GM23248 (cell line): ENCODE results near the gene KIF16B.

ENCODE experiments used
- EZH2 ChIP-seq: fragments of 200-600 bp; sonication (generic); IDR thresholded peaks from 2 replicates; pipeline ENCODE4 v1.6.1; 2018; ENCODE audit warnings: antibody characterized with exemption, mild to moderate bottlenecking; ENCODE audit not compliant: insufficient read depth, poor library complexity, severe bottlenecking
- EZH2phosphoT487 ChIP-seq: fragments of 200-600 bp; sonication (generic); IDR thresholded peaks from 2 replicates; pipeline ENCODE4 v1.6.1; 2018; ENCODE audit warnings: antibody characterized with exemption, moderate library complexity, mild to moderate bottlenecking, low read depth; ENCODE audit not compliant: insufficient read depth

DNA sequence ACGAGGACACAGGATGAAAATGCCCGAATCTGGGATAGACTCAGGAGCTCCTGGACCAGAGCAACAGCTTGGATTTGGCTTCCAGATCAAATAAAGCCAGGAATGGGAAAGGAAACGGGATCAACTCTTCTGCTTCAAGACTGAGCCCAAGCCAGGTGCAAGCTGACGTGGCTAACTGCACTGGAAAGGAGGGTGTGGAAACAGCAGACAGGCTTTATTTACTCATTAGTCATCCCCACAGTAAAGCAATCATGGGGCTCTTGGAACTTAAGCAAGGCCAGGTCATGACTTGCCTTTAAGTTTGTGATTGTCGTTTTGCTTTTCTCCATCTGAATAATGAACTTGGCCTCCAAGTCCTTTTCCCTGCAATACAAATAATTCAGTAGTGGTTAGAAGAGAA is 45.2 kb downstream of the KIF16B start:
- TF ChIP-seq EZH2 (no peak), EZH2phosphoT487 (no peak)
